Measurements from ENCODE around the gene TESMIN. TPM values are rescaled to one million over a fixed set of nuclear protein-coding genes. Genes with fewer than 3 reads are reported as not detected.
A peak's percentile ranks its signal among the peaks of the same experiment; 100 is the strongest.

Gene TESMIN
- total RNA-seq, 2 donors from 2014 or later = 6.3 to 8.8 TPM

GRCh38 chr11:68766786-68767185 lies 15.5 kb upstream of the TESMIN start:
- ATAC-seq = no peak
- DNase-seq (ENCODE audit: low spot score in 2 of 2) = no peak

DNA sequence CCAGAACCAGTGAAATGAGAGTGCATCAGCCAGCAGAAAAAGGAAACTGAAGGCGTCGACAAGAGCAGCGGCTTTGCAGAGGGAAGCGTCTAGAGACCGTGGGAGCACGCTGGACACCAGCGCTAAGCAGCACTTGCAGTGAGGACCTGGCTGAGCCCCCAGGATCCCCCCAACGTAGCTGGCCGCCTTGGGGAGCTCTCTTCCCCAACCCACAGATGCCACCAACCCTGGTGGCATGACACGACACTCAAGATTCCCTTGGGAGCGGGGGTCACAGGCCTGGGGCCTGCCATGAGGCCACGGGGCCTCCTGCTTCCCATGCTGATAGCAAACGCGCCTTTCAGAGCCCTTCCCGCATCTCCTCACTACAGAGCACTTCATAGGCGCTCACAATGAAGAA lies 13.4 kb upstream of the TESMIN start:
- H3K9me3 Mint-ChIP-seq = no peaks in the 10 kb centered on the region
- ATAC-seq (no peak), DNase-seq (ENCODE audit: low spot score in 2 of 2) (no peak)
- peaks cover 0 to 4% of the 10 kb centered on the region in 2 donors for H3K36me3 Mint-ChIP-seq
- peak overlapping the region in 1 of 2 donors; percentile 81 for H3K27ac Mint-ChIP-seq

More at GRCh38 chr11:68766786-68767185, 15.5 kb upstream of the TESMIN start:
- Mint-ChIP-seq H3K36me3 (no peaks in the 10 kb centered on the region), H3K27ac (no peak overlapping the region), H3K9me3 (no peaks in the 10 kb centered on the region)

DNA sequence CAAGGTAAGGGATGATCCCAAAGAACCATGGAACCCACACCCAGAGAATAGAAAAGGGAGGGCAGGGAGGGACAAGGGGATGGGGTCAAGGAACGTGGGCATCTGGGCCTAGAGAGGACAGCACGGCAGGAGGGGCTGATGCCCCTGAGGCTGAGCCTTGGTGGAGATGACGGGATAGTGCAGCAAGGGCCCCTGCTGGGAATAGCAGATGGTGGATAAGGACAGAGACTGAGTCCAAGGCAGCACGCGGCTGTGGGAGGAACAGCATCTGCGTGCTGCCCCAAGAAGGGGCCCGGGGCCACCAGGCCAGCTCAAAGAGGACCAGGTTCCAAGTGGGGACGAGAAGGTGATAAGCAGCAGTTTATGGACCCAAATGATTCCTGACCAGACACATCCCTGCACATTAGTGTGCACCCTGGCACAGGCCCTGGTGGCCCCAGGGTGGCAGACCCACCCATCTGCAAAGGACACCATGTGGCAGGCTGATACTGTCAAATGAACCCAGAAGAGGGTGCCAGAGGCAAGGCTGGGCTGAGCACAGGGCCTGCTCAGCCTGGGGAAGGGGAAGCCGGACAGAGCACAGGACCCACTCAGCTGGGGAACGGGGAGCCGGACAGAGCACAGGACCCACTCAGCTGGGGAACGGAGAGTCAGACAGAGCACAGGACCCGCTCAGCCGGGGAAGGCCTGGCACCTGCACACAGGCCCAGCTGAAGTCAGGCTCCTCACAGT lies 12.8 kb upstream of the TESMIN start:
- no peaks in the 10 kb centered on the region for H3K9me3 Mint-ChIP-seq
- H3K27ac Mint-ChIP-seq = peak overlapping the region; percentile 59 to 81
- peak in 1 of 2 donors; percentile 24 for ATAC-seq
- DNase-seq (ENCODE audit: low spot score in 2 of 2) = no peak
- H3K36me3 Mint-ChIP-seq = peaks cover 0 to 4% of the 10 kb centered on the region in 2 donors

DNA sequence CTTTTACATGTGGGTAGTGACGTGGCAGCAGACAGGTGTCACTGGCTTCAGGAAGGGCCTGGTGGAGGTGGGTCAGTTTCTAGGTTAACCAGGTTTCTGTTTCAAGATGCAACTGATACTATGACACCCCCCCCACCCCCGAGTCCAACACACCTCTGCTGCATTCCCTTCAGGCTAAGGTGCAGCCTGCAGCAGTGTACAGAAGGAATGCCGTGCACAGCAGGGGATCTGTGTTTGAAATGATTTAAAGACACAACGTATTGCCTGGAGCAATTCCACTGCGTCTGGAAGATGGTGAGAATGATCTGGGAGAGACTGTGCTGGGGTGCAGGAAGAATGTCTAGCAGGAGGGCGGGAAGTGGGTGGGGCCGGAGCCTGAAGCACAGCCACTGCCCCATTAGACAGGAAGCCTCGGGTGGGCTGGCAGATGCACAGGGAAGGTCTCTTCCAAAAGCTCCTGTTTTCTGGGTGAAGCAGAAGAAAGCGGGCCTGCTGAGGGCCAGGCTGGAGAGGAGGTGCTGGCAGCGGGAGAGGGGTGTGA lies 11.9 kb upstream of the TESMIN start:
- Mint-ChIP-seq H3K36me3 (peaks cover 0 to 4% of the 10 kb centered on the region in 2 donors), H3K9me3 (no peaks in the 10 kb centered on the region), H3K27ac (peak overlapping the region in 1 of 2 donors; percentile 59)
- ATAC-seq (no peak), DNase-seq (ENCODE audit: low spot score in 2 of 2) (no peak)

- no peaks in the 10 kb centered on the region for H3K9me3 Mint-ChIP-seq
- H3K36me3 Mint-ChIP-seq = peaks cover 0 to 4% of the 10 kb centered on the region in 2 donors
- no peak for DNase-seq (ENCODE audit: low spot score in 2 of 2)
- H3K27ac Mint-ChIP-seq = no peak overlapping the region
- ATAC-seq = no peak
Observed at GRCh38 chr11:68762481-68762880, 11.2 kb upstream of the TESMIN start.

DNA sequence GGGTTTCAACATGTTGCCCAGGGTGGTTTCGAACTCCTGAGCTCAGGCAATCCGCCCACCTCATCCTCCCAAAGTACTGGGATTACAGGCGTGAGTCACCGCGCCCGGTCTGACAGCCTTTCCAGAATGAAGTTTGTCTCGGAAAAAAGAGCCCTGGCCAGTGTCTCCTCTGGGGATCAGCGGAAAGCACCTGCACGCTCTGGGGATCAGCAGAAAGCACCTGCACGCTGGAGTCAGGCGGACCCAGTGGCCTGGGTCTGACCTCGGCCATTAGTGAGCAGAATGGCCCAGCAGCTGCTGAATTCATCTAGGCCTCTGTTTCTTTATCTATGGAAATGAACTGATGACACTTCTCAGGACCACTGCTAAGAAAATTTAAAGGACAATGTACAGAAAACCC lies 10.5 kb upstream of the TESMIN start:
- no peak overlapping the region for H3K27ac Mint-ChIP-seq
- DNase-seq (ENCODE audit: low spot score in 2 of 2) (no peak), ATAC-seq (no peak)
- H3K36me3 Mint-ChIP-seq = peaks cover 0 to 4% of the 10 kb centered on the region in 2 donors
- no peaks in the 10 kb centered on the region for H3K9me3 Mint-ChIP-seq

- H3K27ac Mint-ChIP-seq = no peak overlapping the region
- no peaks in the 10 kb centered on the region for H3K9me3 Mint-ChIP-seq
- ATAC-seq (no peak), DNase-seq (ENCODE audit: low spot score in 2 of 2) (no peak)
- peaks cover 0 to 4% of the 10 kb centered on the region in 2 donors for H3K36me3 Mint-ChIP-seq
Observed at GRCh38 chr11:68759991-68760390, 8.7 kb upstream of the TESMIN start.

DNA sequence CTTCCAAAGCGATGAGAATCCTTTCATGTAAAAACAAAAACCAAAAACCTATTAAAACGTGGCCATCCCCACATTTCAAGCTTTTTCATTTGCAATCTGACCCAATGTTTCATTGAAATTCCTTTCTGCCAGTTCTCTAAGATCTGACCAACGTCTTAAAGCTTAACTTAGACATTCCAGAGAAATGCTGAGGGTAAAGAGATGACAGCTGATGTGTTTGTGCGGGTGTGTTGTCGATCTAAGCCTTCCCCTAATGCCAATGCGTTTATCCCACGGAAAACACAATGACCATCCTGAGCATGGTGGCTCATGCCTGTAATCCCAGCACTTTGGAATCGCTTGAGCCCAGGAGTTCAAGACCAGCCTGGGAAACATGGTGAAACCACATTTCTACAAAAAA lies 6.4 kb upstream of the TESMIN start:
- ATAC-seq (no peak), DNase-seq (ENCODE audit: low spot score in 2 of 2) (no peak)
- H3K27ac Mint-ChIP-seq = no peak overlapping the region
- peaks cover 0 to 4% of the 10 kb centered on the region in 2 donors for H3K36me3 Mint-ChIP-seq
- no peaks in the 10 kb centered on the region for H3K9me3 Mint-ChIP-seq

DNA sequence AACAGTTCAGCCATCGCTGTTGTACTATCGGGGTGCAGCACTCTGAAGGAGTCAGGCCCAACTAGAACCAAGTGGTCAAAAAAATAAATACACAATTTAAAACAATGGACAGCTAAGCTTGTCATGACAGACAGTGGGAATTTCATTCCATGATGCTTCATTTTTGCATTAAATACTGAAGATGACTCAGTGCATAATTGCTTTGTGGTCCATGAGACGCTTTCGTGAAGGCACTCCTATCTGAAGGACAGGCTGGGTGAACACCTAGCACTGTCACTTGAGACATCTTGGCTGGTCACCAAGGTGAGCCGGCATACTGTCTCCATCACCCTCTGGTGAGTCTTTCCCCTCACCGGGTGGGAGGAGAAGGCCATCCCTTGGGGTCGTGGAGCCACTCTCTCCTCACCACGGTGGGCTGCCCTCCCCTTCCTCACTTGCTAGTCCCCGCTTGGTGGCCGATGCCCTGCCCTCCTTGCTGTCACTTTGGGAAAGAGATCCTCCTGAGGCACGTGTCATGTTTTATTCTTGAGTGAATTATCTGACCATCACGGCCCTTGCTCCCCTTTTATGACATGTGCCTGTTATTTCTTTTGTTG lies 4.9 kb upstream of the TESMIN start:
- Mint-ChIP-seq H3K36me3 (peaks cover 0 to 2% of the 10 kb centered on the region in 2 donors), H3K27ac (no peak overlapping the region)
- ATAC-seq = no peak

DNA sequence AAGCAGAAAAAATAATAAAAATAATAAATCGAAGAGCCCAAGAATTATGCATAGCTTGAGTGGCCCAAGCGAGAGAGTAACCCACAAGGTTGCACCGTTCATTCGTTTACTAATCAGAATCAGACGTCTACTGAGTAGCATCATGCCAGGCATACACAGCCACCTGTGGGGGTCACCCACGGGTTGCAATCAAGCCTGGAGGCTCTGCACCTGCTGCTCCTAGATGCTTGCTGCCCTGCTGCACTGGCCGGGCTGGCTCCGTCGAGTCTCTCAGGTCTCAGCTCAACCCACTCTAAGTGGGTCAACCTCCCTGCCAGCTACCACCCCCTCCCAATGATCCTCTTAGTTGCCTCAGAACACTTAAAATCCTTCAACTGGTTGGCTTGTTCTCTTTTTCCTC lies 2.0 kb upstream of the TESMIN start:
- H3K27ac Mint-ChIP-seq = no peak overlapping the region
- ATAC-seq = no peak
- no peak for DNase-seq (ENCODE audit: low spot score in 2 of 2)
- H3K36me3 Mint-ChIP-seq = no peaks in the 10 kb centered on the region
- no peaks in the 10 kb centered on the region for H3K9me3 Mint-ChIP-seq

More for the DNA sequence above, 4.9 kb upstream of the TESMIN start:
- no peaks in the 10 kb centered on the region for H3K9me3 Mint-ChIP-seq
- DNase-seq (ENCODE audit: low spot score in 2 of 2) = no peak

DNA sequence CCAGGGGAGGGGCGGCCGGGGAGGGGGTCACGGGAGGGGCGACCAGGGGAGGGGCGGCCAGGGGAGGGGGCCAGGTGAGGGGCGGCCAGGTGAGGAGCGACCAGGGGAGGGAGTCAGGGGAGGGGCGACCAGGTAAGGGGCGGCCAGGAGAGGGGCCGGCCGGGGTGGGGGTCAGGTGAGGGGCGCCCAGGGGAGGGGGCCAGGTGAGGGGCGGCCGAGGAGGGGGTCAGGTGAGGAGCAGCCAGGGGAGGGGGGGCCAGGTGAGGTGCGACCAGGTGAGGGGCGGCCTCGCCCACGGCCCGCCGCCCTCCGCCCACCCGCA lies 355 bp downstream of the TESMIN start:
- H3K9me3 Mint-ChIP-seq = no peaks in the 10 kb centered on the region
- H3K36me3 Mint-ChIP-seq = no peaks in the 10 kb centered on the region
- no peak overlapping the region for H3K27ac Mint-ChIP-seq
- DNase-seq (ENCODE audit: low spot score in 2 of 2) (no peak), ATAC-seq (no peak)

DNA sequence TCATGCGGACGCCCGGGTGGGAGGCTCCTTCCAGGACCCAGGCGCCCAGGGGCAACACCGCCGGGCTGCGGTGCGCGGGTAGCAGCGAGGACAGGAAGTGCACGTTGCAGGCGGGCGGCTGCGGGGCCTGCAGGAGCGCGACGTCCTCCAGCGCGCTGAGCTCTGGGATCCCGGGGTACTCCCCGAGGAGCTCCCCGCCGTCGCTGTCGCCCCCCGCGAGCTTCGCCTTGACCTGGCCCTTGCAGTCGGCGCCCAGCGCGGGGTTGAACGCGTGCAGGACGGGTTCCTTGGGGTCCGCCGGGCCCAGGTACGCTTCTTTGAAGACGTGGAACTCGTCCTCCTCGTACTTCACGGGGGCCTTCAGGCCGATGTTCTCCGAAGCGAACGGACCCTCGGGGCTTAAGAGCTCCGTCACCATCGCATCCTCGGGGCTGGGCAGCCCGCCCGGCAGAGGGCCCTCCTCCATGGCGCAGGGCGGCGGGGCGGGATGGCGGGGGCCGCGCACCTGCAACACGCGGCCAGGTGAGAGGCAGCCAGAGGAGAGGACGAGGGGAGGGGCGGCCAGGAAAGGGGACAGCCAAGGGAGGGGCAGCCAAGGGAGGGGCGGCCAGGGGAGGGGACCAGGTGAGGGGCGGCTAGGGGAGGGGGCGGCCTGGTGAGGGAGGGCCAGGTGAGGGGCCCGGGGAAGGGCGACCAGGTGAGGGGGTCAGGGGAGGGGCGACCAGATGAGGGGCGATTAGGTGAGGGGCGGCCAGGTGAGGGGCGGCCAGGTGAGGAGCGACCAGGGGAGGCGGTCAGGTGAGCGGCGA lies 921 bp downstream of the TESMIN start:
- no peaks in the 10 kb centered on the region for H3K36me3 Mint-ChIP-seq
- ATAC-seq = no peak
- H3K27ac Mint-ChIP-seq = no peak overlapping the region
- DNase-seq (ENCODE audit: low spot score in 2 of 2) = peak; percentile 4 to 55
- no peaks in the 10 kb centered on the region for H3K9me3 Mint-ChIP-seq

DNA sequence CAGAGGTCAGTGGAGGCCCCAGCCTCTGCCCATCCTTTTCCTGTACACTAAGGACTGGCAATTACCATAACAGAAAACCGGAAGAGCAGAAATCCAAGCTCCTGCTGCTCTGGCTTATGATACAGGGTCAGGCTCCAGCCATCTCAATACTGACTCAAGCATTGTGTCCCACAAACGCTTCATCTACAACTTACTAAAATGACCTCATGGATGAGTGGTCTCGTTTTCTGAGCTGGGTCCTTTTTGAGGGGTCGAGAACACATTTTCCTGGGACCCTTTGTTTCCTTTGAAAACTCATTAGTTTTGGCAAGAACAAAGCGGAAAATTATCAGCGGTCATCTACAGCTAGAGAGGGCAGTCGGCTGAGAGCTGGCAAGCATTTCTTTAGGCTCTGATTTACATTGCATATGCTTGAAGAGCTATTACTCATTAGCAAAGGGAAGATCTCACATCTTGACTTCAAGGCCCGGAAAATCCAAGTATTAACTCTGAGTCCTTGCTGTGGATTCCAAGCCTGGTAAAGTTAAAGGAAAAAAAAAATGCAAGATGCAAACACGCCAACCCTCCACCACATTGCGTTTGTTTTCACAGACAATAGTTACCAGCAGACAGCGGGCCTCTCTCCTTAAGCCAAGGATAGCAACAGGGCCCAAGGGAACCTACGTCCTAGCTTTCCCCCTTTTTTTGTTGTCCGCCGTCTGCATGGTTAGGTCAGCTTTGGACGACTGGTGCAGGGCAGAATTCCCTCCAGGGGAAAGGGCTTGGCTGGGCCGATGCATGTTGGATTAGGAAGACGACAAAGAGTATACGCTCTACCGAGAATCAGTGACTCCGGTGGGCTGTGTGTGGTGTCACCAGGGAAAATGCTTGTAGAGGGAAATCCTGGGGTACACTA lies 1.8 kb downstream of the TESMIN start:
- Mint-ChIP-seq H3K27ac (no peak overlapping the region), H3K36me3 (no peaks in the 10 kb centered on the region), H3K9me3 (no peaks in the 10 kb centered on the region)
- no peak for ATAC-seq
- DNase-seq (ENCODE audit: low spot score in 2 of 2) = no peak

DNA sequence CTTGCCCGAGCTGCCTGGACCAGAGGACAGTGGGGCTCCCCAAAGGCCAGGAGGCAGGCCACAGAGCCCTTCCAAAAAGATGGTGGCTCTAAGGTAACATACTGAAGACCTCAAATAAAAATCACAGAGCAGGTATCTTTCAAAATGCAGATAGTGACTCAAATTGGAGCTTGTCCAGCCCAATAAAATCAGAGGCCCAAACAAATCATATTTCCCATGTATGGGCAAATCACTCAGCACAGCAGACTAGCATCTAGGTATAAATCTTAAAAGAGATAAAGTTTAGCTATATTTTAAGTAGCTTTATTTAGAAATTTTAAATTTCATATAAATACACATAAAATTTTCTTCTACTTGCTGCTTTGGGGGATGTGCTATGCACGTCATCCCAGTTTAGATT lies 3.3 kb downstream of the TESMIN start:
- no peaks in the 10 kb centered on the region for H3K36me3 Mint-ChIP-seq
- H3K9me3 Mint-ChIP-seq = no peaks in the 10 kb centered on the region
- no peak overlapping the region for H3K27ac Mint-ChIP-seq
- no peak for ATAC-seq
- DNase-seq (ENCODE audit: low spot score in 2 of 2) = no peak

DNA sequence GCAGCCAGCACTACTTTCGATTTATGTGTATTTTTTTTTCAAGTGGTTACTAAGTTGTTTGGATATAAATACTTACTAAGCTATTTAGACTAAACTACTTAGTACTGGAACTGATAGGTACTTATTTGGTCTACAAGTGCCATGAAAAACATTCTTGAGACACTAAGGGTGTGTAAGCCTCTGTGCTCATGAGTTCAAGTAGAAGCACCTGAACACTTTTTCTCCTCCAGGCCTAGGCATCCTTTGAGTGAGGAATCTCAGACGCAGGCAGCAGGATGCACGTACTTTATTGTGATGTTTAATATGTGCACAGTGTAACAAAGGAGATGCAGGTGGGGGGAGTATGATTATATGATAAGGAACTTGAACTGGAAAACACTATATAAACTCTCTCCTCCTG lies 7.8 kb downstream of the TESMIN start:
- Mint-ChIP-seq H3K27ac (no peak overlapping the region), H3K36me3 (no peaks in the 10 kb centered on the region), H3K9me3 (no peaks in the 10 kb centered on the region)
- DNase-seq (ENCODE audit: low spot score in 2 of 2) (no peak), ATAC-seq (no peak)

DNA sequence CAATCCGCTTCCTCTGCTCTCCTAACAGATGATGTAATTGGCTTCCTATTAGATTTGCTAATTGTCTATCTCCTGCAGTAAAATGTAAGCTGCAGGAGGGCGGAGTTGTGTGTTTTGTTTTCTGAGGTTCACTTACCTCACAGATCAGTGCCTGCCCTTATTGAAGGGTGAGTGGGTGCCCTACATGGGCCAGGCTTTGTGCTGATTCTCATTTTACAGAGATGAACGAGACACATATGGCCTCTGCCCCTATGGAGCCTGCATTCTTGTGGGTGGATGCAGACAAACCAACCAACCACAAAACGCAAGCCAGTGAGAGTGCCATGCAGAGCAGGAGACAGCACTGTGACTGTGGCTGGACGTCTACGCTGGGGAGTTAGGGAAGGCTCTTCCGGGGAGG lies 9.9 kb downstream of the TESMIN start:
- Mint-ChIP-seq H3K9me3 (no peaks in the 10 kb centered on the region), H3K27ac (peak overlapping the region in 1 of 2 donors; percentile 46), H3K36me3 (no peaks in the 10 kb centered on the region)
- DNase-seq (ENCODE audit: low spot score in 2 of 2) (no peak), ATAC-seq (no peak)

Measured in activated naive CD4-positive, alpha-beta T cell treated with anti-CD3 and anti-CD28 coated beads, Interleukin-2, amount 50 U/mL, for 72 hours (primary cell).